ENCODE measurements around the gene GAB1. TPM values are rescaled to one million over a fixed set of nuclear protein-coding genes. Genes with fewer than 3 reads are reported as not detected.

The GAB1 gene
- total and polyA plus RNA-seq, 2 of the 8 experiments (the other 6 are each of a cell fraction or from before 2014, with no cell fraction given), result 6.8 to 21.3 TPM

DNA sequence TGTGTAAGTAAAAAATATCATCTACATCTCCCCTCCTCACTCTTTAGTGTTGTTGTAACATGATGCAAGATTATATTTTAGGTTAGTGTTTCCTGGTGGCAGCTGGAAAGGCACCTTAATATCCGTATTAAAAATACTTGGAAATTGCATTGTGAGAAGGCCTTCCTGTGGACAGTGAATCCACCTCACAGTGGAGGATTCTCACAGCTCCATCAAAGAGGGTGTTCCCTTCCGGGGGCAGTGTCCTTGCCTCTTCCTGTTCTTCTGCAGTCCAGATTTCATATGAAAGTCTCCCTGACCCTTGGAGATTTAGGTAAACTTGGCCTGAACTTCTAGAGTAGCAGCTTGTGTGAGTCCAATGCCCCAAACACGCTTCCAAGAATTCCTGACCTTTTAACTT, 29.9 kb upstream of the GAB1 start:
- Histone ChIP-seq H3K4me3 (ENCODE audit: extremely low read depth in 1 of 4, insufficient read depth in 2 of 4, low read depth in 3 of 4, low read length in 4 of 4) (no peak overlapping the region), H2AFZ (ENCODE audit: low read length) (no peak overlapping the region), H3K79me2 (ENCODE audit: control insufficient read depth in 1 of 2, insufficient read depth in 2 of 2, low read length in 2 of 2) (no peaks in the 10 kb centered on the region), H4K91ac (replicated peaks; ENCODE audit: insufficient read length, low read length) (no peak overlapping the region), H3K27ac (ENCODE audit: low read depth, low read length) (no peak overlapping the region), H4K5ac (ENCODE audit: insufficient read length, low read depth, low read length) (no peak overlapping the region), H2BK120ac (replicated peaks; ENCODE audit: low read depth, low read length) (no peak overlapping the region), H2BK15ac (ENCODE audit: low read length) (no peak overlapping the region), H3K27me3 (replicated peaks in 1 of 4; ENCODE audit: control insufficient read depth in 3 of 4, extremely low read depth in 1 of 4, insufficient read depth in 3 of 4, low read length in 3 of 4) (no peaks in the 10 kb centered on the region), H3K18ac (ENCODE audit: extremely low read depth, low read length) (no peak overlapping the region), H3K4ac (replicated peaks; ENCODE audit: insufficient read length, low read depth, low read length) (no peak overlapping the region), H3K23ac (ENCODE audit: insufficient read length) (no peak overlapping the region), H4K8ac (ENCODE audit: extremely low read depth, insufficient read depth, low read length) (no peak overlapping the region), H3K9me3 (ENCODE audit: insufficient read depth in 2 of 2, low read depth in 1 of 2, low read length in 1 of 2) (no peaks in the 10 kb centered on the region), H2BK20ac (ENCODE audit: low read length) (no peak overlapping the region), H3K23me2 (ENCODE audit: low read depth, low read length) (no peaks in the 10 kb centered on the region), H3K4me2 (ENCODE audit: insufficient read depth in 1 of 2, low read depth in 2 of 2, low read length in 2 of 2) (no peak overlapping the region), H3K14ac (ENCODE audit: insufficient read length) (no peak overlapping the region), H4K20me1 (replicated peaks in 1 of 2; ENCODE audit: control insufficient read depth in 1 of 2, insufficient read depth in 2 of 2, low read length in 2 of 2) (no peaks in the 10 kb centered on the region), H2BK12ac (ENCODE audit: low read depth, low read length) (no peak overlapping the region), H3K79me1 (ENCODE audit: low read depth, low read length) (no peaks in the 10 kb centered on the region), H3K4me1 (replicated peaks in 1 of 4; ENCODE audit: control insufficient read depth in 3 of 4, insufficient read depth in 4 of 4, low read length in 3 of 4) (no peaks in the 10 kb centered on the region), H3K9ac (replicated peaks in 1 of 4; ENCODE audit: extremely low read depth in 1 of 4, low read depth in 3 of 4, low read length in 3 of 4) (no peak overlapping the region), H3K56ac (replicated peaks; ENCODE audit: insufficient read length, low read depth, low read length) (no peak overlapping the region), H3K36me3 (ENCODE audit: control insufficient read depth in 2 of 4, insufficient read depth in 4 of 4, low read length in 3 of 4) (no peaks in the 10 kb centered on the region), H2AK5ac (ENCODE audit: low read depth, low read length) (no peak overlapping the region), H2BK5ac (ENCODE audit: low read depth, low read length) (no peak overlapping the region)
- ChIA-PET POLR2A (ENCODE audit: partially characterized antibody) (no interaction called here), CTCF (ENCODE audit: partially characterized antibody) (no interaction called here)
- FAIRE-seq (no peak), DNase-seq (ENCODE audit: low read depth in 1 of 2, low spot score in 2 of 2) (no peak)
- TF ChIP-seq FOSL1 (IDR thresholded peaks at IDR 0.05; ENCODE audit: insufficient read depth, low read depth, low read length), result no peak
- no peak for TF ChIP-seq SP1 (IDR thresholded peaks at IDR 0.05; ENCODE audit: low read depth, low read length)
- no peak for TF ChIP-seq SIN3A (conservative IDR thresholded peaks at IDR 0.05 in 1 of 2, IDR thresholded peaks at IDR 0.05 in 1 of 2; ENCODE audit: low read depth in 1 of 2, low read length in 2 of 2)
- no peak for TF ChIP-seq TCF12 (IDR thresholded peaks at IDR 0.05; ENCODE audit: low read depth, low read length)
- no peak for TF ChIP-seq CHD2 (IDR thresholded peaks at IDR 0.05; ENCODE audit: low read length)
- TF ChIP-seq KDM4A (IDR thresholded peaks at IDR 0.05; ENCODE audit: low read depth, low read length, severe bottlenecking), result no peak
- TF ChIP-seq GTF2F1 (IDR thresholded peaks at IDR 0.05; ENCODE audit: borderline replicate concordance, low read depth, low read length), result no peak
- no peak for TF ChIP-seq CREB1 (IDR thresholded peaks at IDR 0.05)
- TF ChIP-seq, protein P1, sequence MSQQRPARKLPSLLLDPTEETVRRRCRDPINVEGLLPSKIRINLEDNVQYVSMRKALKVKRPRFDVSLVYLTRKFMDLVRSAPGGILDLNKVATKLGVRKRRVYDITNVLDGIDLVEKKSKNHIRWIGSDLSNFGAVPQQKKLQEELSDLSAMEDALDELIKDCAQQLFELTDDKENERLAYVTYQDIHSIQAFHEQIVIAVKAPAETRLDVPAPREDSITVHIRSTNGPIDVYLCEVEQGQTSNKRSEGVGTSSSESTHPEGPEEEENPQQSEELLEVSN (IDR thresholded peaks at IDR 0.05), result no peak
- 90% methylated on average over 3 of the region's 3 CpGs; no CpG with 5 or more reads in 1 of the 2 experiments for WGBS, 2 experiments (ENCODE audit: extremely low coverage in 1 of 2, insufficient coverage in 1 of 2, insufficient read length in 1 of 2, insufficient replicate concordance in 2 of 2, low coverage in 1 of 2, low lambda C conversion rate in 2 of 2, missing lambda C conversion rate in 1 of 2)
